SKM-1 treated with dmso at 0.1 percent for 144 hours (cell line): ENCODE results near the gene SLC39A13.

Experiments used
- DNase-seq: peaks from one replicate; lab custom pipeline; 2025; ENCODE audit not compliant: unreplicated experiment; lab: John Stamatoyannopoulos, UW

Gene SLC39A13

DNA sequence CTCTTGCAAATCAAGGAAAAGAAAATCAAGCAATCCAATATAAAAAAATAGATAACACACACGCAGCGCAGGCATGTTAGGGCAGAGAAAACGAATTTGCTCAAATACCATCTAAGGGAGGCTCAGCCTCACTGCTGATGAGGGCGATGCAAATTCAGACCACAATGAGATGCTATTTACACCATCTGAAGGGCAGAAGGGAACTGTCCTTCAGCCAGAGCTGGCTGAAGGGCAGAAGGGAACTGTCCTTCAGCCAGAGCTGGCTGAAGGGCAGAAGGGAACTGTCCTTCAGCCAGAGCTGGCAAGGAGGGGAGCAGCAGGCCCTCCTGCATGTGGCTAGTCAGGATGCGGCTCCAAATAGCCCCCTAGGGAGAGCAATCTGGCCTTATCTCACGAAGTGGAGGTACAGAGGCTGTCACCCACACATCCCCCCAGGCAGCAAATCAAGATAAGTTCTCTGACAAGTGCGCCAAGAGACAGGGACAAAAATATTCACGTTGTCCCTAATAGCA lies 7.6 kb upstream of the SLC39A13 start:
- no peak for DNase-seq

DNA sequence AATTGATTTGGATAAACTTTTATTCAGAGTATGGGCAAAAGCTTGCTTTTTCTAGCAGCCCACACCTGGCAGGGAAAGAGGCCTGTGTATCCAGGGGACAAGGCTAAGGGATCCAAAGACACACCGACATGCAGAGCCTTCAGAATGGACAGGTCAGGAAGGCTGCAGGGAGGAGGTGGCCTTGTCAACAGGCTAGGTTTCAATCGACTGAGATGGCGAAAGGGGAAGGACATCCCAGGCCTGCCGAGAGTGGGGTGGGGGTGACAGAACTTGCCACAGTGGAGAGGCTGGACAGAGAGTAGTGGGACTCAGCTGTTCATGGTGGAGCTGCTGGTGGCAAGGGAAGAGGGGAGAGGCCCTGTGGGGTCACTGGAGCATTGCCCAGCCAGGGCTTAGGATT lies 5.3 kb upstream of the SLC39A13 start:
- no peak for DNase-seq

GRCh38 chr11:47403571-47403970 lies 4.8 kb upstream of the SLC39A13 start:
- DNase-seq, result no peak

DNA sequence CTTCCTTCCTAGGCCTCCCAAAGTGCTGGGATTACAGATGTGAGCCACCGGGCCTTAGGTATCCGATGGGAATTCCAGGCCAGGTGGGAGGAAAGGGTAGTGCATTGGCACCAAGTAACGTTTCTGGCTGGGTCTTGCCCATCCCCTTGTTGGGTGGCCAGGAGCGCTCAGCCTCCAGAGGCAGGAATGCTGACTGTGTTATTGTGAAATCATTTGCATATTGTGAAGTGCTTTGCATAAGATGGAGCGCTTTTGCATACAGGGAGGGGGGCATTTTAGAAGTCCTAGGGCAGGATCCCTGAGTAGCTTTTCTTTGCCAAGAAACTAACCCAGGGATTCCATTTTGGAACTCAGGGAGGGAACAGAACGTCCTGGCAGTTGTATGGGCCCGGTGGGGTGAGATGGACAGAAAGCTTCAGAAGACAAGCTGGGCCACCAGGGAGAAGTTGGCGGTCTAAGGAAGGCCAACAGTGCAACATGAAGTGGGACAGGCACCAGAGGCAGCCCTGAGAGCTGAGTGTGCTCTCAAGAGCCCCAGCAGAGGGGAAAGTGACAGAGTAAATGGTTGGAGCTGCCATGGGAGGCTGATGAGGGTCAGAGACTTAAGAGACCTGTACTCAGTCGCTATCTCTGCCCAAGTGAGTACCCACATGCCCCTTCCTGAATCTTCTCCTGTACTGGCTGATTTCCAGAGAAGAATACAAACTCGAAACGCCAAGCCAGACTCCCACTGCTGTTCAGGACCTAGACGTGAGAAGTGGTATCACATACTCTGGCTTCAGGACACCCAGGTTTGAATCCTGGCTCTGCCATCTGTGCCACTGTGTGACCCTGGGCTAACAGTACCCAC lies 1.3 kb upstream of the SLC39A13 start:
- no peak for DNase-seq

DNA sequence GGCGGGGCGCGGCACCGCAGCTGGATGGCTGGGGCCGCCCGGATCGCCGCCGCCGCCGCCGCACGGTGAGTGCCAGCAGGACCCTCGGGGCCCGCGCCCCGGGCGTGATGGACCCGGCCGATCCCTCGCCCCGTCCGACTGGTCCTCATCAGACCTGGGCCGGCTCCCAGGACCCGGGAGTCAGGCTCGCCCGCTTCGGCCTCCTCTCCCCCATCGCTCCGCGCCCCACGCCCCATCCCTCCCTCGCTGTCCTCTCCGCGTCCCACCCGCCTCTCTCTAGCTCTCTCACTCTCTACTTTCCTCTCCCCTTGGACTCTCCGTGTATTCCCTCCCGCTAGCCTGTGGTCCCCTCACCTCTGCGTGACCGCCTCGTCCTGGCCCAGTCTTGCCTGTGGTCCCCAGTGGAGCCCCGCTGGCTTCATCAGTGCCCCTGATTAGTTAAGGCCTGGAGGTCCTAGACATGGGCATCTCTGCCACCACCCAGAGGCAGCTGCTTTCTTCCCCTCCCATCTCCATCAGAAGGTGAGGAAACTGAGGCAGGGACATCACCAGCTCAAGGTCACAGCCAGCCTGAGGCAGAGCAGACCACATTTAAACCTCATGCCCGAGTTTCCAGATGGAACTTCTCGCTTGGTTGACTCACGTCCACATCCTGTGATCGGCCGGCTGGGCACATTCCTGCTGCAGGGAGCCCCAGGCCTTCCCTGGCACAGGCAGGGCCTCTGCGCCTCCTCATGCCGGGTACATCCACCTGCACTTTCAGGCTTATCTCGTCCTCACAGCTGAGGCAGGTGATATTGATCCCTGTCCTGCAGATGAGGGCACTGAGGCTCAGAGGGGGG lies 429 bp downstream of the SLC39A13 start:
- no peak for DNase-seq

GRCh38 chr11:47409440-47410369 lies 1.3 kb downstream of the SLC39A13 start:
- no peak for DNase-seq

- no peak for DNase-seq
These were observed 2.2 kb downstream of the SLC39A13 start for GRCh38 chr11:47410370-47411264.

DNA sequence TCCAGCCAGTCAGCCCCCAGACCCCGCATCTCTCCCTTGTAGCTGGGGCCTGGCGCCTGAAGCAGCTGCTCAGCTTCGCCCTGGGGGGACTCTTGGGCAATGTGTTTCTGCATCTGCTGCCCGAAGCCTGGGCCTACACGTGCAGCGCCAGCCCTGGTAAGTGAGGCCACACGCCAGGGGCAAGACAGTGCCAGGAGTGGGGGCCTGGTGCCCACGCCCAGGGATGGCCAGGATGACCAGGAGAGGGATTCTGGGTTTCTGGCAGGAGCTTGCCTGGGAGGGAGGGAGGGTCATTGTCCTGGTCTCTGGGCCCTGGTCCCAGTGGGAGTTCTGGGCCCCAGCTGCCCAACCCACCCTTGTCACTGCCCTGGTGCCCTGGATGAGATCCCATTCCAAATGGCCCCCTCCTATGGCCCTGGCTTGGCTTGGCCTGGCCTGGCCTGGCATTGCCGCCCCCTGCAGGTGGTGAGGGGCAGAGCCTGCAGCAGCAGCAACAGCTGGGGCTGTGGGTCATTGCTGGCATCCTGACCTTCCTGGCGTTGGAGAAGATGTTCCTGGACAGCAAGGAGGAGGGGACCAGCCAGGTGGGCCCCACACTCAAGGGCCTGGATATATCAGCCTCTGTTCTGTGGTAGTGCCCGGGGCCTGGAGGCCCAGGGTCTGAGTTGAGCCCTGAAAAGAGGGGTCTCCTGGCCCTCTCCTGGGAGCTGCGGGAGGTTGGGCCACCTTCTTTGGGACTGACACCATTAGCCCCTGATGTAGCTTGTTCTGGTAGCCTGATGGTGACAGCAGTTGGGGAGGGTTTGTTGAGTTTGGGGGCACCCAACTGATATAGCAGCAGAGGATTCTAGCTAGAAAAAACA lies 3.7 kb downstream of the SLC39A13 start:
- peak; percentile 51 for DNase-seq

DNA sequence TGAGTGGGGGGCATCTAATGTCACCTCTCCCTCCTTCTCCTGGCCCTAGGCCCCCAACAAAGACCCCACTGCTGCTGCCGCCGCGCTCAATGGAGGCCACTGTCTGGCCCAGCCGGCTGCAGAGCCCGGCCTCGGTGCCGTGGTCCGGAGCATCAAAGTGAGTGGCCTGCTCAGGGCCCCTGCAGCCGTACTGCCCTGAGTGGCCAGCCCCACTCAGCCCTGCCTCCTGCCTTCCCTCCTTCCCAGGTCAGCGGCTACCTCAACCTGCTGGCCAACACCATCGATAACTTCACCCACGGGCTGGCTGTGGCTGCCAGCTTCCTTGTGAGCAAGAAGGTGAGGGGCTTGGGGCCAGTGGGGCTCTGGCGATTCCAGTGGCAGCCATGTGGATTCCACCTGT lies 5.0 kb downstream of the SLC39A13 start:
- DNase-seq, result no peak

- DNase-seq, result no peak
These were observed 5.7 kb downstream of the SLC39A13 start for GRCh38 chr11:47413908-47414684.

DNA sequence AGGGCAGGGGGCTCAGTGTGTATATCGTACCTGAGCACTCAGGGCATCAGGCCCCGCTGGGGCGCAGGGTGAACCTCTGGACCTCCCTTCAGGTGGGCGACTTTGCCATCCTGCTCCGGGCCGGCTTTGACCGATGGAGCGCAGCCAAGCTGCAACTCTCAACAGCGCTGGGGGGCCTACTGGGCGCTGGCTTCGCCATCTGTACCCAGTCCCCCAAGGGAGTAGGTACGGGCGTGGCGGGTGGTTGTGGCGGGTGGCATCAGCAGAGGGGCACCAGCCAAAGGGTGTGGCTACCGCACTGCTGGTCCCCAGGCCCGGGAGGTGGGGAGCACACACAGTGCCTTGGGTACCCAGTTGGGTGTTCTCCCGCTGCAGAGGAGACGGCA lies 6.3 kb downstream of the SLC39A13 start:
- DNase-seq, result no peak

DNA sequence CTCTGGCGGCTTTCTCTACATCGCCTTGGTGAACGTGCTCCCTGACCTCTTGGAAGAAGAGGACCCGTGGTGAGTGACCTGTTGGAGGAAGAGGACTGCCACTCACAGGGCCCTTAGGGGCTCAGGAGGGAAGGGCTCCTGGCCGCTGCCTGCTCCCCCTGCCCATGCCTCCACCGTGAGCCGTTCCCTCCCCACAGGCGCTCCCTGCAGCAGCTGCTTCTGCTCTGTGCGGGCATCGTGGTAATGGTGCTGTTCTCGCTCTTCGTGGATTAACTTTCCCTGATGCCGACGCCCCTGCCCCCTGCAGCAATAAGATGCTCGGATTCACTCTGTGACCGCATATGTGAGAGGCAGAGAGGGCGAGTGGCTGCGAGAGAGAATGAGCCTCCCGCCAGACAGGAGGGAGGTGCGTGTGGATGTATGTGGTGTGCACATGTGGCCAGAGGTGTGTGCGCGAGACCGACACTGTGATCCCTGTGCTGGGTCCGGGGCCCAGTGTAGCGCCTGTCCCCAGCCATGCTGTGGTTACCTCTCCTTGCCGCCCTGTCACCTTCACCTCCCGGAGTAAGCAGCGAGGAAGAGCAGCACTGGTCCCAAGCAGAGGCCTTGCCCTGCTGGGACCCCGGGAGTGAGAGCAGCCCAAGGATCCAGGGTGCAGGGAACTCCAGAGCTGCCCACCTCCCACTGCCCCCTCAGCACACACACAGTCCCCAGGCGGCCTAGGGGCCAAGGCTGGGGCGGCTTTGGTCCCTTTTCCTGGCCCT lies 6.9 kb downstream of the SLC39A13 start:
- no peak for DNase-seq

DNA sequence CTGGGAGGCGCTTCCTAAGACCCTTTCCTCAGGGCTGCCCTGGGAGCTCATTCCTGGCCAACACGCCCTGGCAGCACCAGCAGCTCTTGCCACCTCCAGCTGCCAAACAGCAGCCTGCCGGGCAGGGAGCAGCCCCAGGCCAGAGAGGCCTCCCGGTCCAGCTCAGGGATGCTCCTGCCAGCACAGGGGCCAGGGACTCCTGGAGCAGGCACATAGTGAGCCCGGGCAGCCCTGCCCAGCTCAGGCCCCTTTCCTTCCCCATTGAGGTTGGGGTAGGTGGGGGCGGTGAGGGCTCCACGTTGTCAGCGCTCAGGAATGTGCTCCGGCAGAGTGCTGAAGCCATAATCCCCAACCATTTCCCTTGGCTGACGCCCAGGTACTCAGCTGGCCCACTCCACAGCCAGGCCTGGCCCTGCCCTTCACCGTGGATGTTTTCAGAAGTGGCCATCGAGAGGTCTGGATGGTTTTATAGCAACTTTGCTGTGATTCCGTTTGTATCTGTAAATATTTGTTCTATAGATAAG lies 7.6 kb downstream of the SLC39A13 start:
- DNase-seq, result no peak

GRCh38 chr11:47417712-47418111 lies 9.3 kb downstream of the SLC39A13 start:
- no peak for DNase-seq

- no peak for DNase-seq
These were observed 10.3 kb downstream of the SLC39A13 start for GRCh38 chr11:47418454-47419259.

DNA sequence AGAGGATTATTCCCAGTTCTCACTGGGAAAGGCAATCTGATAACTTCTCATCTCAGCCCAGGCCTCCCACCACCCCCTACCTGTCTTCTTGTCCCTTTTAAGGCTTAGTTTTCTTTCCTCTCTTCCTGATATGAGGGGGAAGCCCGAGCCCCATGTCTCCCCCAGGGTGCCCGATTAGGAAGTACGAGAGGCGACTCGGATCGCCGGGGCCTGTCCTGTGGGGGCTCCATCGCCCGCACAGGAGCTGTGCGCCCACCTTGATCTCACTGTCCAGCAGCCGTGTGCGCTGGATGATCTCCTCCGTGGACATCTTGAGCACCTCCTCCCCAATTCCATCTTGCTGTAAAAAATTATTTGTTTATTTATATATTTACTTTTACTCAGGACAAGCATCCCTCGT lies 17.2 kb downstream of the SLC39A13 start:
- no peak for DNase-seq
